GM18499 (cell line): ENCODE measurements around the gene SREK1IP1.

Experiments used
- ATAC-seq: cut with Tn5 transposase; IDR thresholded peaks from one replicate; pipeline ENCODE4 v1.9.1; 2021; ENCODE audit warnings: moderate number of reproducible peaks; ENCODE audit not compliant: insufficient read depth, unreplicated experiment

SREK1IP1 gene

DNA sequence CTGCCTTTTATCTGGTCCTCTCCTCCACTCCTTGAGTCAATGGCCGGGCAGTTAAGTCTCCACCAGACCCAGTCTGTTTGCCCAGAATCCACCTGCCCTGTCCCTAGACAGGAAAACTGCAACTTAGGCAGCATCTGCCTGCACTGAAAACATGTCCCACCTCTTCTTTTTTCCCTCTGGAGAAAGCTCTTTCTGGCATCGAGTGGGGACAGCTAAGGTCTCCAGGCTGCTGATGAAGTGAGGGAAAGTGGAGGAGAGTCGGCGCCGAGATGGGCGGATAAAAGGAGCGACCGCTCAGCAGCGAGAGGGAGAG, 78.4 kb downstream of the SREK1IP1 start:
- ATAC-seq: no peak

DNA sequence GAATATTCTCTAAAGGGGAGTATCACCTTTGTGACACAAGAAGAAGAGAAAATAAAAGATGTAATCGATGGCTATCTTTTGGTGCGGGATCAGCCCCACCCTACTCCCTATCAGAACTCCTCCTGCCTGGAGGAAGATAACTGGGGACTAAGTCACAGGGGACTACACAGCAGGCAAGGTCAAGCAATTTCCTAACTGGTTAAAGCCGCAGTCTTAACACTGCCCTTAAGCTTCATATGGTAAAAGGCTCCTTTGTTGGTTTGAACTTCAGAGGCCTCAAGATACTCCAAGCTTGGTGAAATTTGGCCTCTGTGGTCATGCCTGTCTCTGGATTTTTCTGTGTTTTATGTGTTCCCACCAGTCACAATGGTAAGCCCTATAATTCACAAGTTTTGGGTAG, 79.5 kb downstream of the SREK1IP1 start:
- ATAC-seq: no peak

DNA sequence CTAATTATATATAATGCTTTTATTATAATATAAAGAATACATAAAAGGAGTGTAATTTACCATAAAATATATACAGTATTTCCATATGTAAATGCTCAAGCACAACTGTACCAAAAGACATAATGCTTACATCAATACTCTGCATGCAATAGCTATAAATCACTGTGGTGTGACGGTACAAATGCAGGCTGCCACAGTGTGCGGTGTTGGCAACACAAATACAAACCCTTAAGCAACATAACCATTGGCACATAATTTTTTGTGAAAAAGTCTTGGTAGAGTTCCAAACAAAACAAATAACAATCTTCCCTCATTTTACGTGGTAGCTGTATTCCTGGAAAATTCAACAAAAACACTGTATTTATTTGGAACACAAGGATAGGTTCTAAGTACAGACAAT, 80.1 kb downstream of the SREK1IP1 start:
- no peak for ATAC-seq

DNA sequence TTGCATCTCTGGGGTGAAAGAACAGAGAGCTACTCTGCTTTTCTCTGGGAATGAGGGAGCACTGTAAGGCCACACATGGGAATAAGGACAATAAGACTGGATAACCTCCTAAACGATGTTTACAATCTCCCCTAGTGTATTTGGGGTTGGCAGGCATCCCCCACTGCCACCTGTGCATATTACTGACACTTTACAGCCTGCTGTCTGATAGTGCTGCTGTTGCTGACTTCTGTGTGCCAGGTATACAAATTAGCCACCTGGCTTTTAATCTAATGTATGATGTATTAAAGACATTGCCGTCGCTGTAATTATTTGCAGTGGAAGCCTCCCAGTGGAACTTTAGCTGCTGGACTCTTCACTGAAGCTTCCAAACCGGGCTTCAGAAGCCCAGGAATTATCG, 82.6 kb downstream of the SREK1IP1 start:
- ATAC-seq: no peak

DNA sequence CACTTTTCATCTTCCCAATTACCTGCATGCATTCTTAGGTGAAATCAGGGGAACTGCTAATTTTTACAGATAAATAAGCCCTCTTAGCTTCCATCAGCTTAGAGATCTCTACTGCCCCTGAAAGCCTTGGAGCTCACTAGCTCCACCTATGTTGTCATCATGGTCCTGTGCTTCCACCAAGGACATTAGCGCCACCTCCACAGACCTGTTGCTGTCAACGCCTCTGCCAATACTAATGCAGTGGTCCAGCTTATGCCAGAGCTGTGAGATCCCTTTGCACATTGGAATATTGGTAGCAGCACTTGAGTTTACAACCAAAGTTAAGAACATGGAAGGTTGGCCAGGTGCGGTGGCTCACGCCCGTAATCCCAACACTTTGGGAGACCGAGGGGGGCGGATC, 85.9 kb downstream of the SREK1IP1 start:
- ATAC-seq: no peak

DNA sequence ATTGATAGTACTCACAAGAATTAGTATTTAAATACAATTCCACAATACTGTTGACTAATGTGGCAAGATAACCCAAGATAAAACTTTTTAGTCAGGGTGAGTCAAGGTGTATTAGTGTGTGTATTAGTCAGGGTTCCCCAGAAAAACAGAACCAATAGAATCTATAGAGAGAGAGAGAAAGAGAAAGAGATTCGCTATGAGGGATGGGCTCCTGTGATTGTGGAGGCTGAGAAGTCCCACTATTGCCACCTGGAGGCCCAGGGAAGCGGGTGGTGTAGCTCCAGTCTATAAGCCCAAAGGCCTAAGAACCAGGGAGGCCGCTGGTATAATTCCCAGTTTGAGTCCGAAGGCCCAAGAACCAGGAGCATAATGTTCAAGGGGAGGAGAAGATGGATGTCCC, 88.2 kb downstream of the SREK1IP1 start:
- no peak for ATAC-seq

DNA sequence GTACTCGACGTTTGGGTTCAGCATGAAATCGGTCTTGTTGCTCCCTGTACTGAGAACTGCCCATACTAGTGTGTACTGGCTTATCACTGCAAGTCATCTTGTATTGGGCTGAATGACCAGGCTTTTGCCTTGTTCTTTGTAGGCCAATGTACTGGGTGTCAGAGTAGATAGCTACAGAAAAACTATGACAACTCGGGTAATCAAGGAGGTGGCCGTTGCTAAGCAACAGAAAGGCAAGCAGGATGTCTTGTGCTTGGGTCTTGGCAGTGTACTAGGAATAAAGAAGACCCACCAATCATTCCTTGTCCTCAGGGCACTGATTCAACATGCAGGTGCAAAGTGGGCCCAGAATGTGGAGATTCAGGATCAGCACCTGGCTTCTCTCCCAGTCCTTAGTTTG, 90.1 kb downstream of the SREK1IP1 start:
- ATAC-seq: no peak

DNA sequence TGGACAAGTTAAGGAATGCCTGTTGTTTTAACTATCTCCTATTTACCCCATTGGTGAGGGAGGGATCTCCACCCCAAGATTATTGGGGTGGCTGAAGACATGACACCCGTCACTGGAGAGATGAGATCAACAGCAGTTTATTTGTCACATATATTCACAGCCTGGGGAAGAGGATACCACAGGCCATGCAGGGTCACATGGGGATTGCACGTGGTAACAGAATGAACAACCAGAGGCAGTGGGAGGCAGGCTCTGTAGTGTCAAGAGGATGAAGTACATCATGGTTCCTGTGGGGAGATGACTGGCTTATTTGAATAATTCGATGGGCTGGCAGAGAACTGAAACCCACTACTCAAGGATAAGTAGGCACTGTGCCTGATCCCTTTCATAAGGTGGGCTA, 96.8 kb downstream of the SREK1IP1 start:
- no peak for ATAC-seq

DNA sequence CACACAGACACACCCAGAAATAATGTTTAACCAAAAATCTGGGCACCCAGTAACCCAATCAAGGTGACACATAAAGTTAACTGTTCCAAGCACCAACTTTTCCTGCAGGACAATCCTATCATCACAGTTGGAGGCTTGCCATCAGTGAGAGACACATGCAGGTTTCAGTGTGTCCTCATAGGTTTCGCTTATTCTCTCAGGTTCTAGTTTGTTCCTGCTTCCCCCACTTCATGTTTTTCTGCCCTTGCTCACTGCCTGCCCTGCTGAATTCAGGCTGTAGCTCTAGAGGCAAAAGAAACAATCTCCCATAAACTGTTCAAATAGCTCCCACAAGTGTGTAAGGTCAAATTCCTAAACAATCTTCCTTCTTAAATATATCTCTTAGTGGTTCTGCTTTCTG, 98.2 kb downstream of the SREK1IP1 start:
- no peak for ATAC-seq
